Measurements from ENCODE around the gene CNTFR.

DNA sequence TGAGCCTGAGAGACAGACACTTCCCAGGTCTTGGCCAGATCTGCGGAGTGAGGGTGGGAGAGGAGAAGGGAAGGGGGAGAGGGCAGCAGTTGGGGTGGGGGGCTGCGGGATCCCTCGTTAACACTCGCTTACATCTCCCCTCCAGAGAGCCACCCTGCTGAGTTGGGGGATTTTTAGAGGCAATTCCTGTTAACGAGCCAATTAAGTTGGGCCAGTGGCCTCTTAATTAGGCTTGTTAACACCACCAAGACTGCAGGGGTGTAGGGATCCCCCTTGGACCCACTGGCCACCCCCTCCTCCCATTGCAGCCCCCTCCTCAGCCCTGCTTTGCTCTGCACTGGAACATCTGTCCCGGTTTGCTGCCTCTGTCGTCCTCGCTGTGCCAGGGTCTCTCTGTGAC is 23.7 kb downstream of the CNTFR start:
- TF ChIP-seq CTCF (conservative IDR thresholded peaks at IDR 0.05; ENCODE audit: low read depth in 2 of 2) (no peak), STAT1 (IDR thresholded peaks at IDR 0.05; ENCODE audit: unreplicated experiment) (no peak), EZH2phosphoT487 (IDR thresholded peaks at IDR 0.05; ENCODE audit: unreplicated experiment) (no peak), ETS1 (IDR thresholded peaks at IDR 0.05) (no peak), EZH2 (IDR thresholded peaks at IDR 0.05; ENCODE audit: low read depth, unreplicated experiment) (no peak), NANOG (IDR thresholded peaks at IDR 0.05; ENCODE audit: borderline replicate concordance) (no peak), POLR2AphosphoS5 (IDR thresholded peaks at IDR 0.05; ENCODE audit: low read depth) (no peak), CREB1 (CRISPR knock-in tag; IDR thresholded peaks at IDR 0.05; ENCODE audit: low read depth) (no peak), REST (IDR thresholded peaks at IDR 0.05; ENCODE audit: unreplicated experiment) (no peak), JUNB (IDR thresholded peaks at IDR 0.05; ENCODE audit: unreplicated experiment) (no peak)
- TF ChIP-seq, protein P1, sequence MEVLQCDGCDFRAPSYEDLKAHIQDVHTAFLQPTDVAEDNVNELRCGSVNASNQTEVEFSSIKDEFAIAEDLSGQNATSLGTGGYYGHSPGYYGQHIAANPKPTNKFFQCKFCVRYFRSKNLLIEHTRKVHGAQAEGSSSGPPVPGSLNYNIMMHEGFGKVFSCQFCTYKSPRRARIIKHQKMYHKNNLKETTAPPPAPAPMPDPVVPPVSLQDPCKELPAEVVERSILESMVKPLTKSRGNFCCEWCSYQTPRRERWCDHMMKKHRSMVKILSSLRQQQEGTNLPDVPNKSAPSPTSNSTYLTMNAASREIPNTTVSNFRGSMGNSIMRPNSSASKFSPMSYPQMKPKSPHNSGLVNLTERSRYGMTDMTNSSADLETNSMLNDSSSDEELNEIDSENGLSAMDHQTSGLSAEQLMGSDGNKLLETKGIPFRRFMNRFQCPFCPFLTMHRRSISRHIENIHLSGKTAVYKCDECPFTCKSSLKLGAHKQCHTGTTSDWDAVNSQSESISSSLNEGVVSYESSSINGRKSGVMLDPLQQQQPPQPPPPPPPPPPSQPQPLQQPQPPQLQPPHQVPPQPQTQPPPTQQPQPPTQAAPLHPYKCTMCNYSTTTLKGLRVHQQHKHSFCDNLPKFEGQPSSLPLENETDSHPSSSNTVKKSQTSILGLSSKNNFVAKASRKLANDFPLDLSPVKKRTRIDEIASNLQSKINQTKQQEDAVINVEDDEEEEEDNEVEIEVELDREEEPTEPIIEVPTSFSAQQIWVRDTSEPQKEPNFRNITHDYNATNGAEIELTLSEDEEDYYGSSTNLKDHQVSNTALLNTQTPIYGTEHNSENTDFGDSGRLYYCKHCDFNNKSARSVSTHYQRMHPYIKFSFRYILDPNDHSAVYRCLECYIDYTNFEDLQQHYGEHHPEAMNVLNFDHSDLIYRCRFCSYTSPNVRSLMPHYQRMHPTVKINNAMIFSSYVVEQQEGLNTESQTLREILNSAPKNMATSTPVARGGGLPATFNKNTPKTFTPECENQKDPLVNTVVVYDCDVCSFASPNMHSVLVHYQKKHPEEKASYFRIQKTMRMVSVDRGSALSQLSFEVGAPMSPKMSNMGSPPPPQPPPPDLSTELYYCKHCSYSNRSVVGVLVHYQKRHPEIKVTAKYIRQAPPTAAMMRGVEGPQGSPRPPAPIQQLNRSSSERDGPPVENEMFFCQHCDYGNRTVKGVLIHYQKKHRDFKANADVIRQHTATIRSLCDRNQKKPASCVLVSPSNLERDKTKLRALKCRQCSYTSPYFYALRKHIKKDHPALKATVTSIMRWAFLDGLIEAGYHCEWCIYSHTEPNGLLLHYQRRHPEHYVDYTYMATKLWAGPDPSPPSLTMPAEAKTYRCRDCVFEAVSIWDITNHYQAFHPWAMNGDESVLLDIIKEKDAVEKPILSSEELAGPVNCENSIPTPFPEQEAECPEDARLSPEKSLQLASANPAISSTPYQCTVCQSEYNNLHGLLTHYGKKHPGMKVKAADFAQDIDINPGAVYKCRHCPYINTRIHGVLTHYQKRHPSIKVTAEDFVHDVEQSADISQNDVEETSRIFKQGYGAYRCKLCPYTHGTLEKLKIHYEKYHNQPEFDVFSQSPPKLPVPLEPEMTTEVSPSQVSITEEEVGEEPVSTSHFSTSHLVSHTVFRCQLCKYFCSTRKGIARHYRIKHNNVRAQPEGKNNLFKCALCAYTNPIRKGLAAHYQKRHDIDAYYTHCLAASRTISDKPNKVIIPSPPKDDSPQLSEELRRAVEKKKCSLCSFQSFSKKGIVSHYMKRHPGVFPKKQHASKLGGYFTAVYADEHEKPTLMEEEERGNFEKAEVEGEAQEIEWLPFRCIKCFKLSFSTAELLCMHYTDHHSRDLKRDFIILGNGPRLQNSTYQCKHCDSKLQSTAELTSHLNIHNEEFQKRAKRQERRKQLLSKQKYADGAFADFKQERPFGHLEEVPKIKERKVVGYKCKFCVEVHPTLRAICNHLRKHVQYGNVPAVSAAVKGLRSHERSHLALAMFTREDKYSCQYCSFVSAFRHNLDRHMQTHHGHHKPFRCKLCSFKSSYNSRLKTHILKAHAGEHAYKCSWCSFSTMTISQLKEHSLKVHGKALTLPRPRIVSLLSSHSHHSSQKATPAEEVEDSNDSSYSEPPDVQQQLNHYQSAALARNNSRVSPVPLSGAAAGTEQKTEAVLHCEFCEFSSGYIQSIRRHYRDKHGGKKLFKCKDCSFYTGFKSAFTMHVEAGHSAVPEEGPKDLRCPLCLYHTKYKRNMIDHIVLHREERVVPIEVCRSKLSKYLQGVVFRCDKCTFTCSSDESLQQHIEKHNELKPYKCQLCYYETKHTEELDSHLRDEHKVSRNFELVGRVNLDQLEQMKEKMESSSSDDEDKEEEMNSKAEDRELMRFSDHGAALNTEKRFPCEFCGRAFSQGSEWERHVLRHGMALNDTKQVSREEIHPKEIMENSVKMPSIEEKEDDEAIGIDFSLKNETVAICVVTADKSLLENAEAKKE (CRISPR knock-in tag; IDR thresholded peaks at IDR 0.05): no peak

Data from GM23338 (cell line).